MM.1S (cell line): ENCODE measurements around the gene FOXP1.

Experiments used
- CTCF ChIP-seq: fragments of 300-600 bp; sonication (generic); IDR thresholded peaks from 2 replicates; pipeline ENCODE4 v1.5.1; 2016; ENCODE audit warnings: antibody characterized with exemption, low read length, mixed read lengths
- EZH2 ChIP-seq: fragments of 300-600 bp; sonication (generic); optimal IDR thresholded peaks from 2 replicates; pipeline ENCODE3; 2017; ENCODE audit warnings: low read depth, mild to moderate bottlenecking, antibody characterized with exemption, low read length, mixed read lengths
- EZH2phosphoT487 ChIP-seq: fragments of 300-600 bp; sonication (generic); IDR thresholded peaks from 2 replicates; pipeline ENCODE4 v1.6.1; 2018; ENCODE audit warnings: antibody characterized with exemption, low read length

- TF ChIP-seq CTCF, result no peak
- no peak for TF ChIP-seq EZH2
- no peak for TF ChIP-seq EZH2phosphoT487
Measured at GRCh38 chr3:71247958-71248335, 335.6 kb downstream of the FOXP1 start.
